IPS DF 6.9 (cell line): ENCODE measurements around the gene TFR2.

Source experiments
- DNase-seq: peaks from one replicate; pipeline ENCODE4 v3.0.0-alpha.2; 2013; ENCODE audit warnings: low read depth, low spot score
- H3K27ac ChIP-seq: one replicate; pipeline ENCODE4 v1.5.1; 2013; ENCODE audit warnings: low read length, control low read depth
- H3K27me3 ChIP-seq: 2 replicates; pipeline ENCODE4 v1.6.1; 2013; ENCODE audit warnings: mild to moderate bottlenecking, low read length; ENCODE audit not compliant: control insufficient read depth, insufficient read depth
- H3K36me3 ChIP-seq: 2 replicates; pipeline ENCODE4 v1.6.1; 2013; ENCODE audit warnings: low read length; ENCODE audit not compliant: control insufficient read depth, insufficient read depth
- H3K4me1 ChIP-seq: 2 replicates; pipeline ENCODE4 v1.6.1; 2013; ENCODE audit warnings: low read length; ENCODE audit not compliant: control insufficient read depth, insufficient read depth
- H3K4me3 ChIP-seq: 2 replicates; pipeline ENCODE4 v1.5.1; 2013; ENCODE audit warnings: mild to moderate bottlenecking, low read length
- H3K9me3 ChIP-seq: 2 replicates; pipeline ENCODE4 v1.6.1; 2013; ENCODE audit warnings: low read length, inconsistent platforms; ENCODE audit not compliant: control insufficient read depth, insufficient read depth
- whole genome bisulfite sequencing: extraction: QIAGEN DNeasy Blood & Tissue Kit; methylation state at CpG from one replicate; pipeline ENCODE4 v1.1.7; 2013; ENCODE audit warnings: mixed read lengths, missing lambda C conversion rate; ENCODE audit not compliant: insufficient read length, insufficient coverage; 5-methylcytosine and 5-hydroxymethylcytosine counted together

TFR2 gene

DNA sequence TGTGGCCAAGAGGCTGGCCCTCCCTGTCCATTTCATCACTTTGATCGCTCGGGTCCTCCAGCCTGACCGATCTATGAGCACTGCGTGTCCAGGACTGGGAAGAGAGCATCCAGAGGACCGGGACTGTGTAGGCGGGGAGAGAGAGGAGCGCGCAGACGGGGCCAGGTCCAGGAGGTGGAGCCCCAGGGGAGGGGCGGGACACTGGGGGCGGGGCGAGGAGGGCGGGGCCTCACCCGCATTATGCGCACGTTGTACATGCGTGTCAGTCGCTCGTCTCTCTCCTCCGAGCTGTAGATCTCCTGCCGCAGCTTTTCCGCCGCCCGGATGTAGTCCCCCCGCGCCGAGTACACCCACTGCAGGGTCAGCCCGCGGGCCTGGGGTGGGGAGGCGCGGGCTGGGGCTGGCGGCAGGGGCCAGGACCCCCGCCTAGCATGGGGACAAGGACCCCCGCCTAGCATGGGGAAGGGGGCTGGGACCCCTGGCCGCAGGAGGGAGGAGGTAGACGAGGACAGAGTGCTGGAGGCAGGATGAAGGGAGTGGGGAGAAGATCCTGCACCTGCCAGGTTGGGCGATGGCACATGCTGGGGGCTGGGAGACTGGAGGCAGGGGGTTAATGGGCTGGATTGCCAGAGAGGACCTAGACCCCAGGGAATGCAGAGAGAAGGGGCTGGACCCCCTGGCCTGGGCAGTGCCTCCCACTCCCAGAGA lies 14.7 kb downstream of the TFR2 start:
- DNase-seq: no peak
- H3K36me3 ChIP-seq: no peaks in the 10 kb centered on the region
- no peaks in the 10 kb centered on the region for H3K9me3 ChIP-seq
- WGBS: no CpG with 5 or more reads among the region's 37 CpGs
- peaks cover 2% of the 10 kb centered on the region for H3K4me1 ChIP-seq
- H3K27me3 ChIP-seq: no peaks in the 10 kb centered on the region; the same call in 1 of the 2 replicates
- peak overlapping the region; percentile 14; the same call in 1 of the 2 replicates for H3K4me3 ChIP-seq
- H3K27ac ChIP-seq: no peak overlapping the region

- Histone ChIP-seq H3K9me3 (no peaks in the 10 kb centered on the region), H3K27ac (no peak overlapping the region), H3K36me3 (no peaks in the 10 kb centered on the region), H3K4me3 (no peak overlapping the region; the same call in 1 of the 2 replicates), H3K27me3 (no peaks in the 10 kb centered on the region; the same call in 1 of the 2 replicates), H3K4me1 (peaks cover 2% of the 10 kb centered on the region)
- no CpG with 5 or more reads among the region's 3 CpGs for WGBS
- DNase-seq: no peak
Measured at GRCh38 chr7:100626055-100626454, 15.3 kb downstream of the TFR2 start.

DNA sequence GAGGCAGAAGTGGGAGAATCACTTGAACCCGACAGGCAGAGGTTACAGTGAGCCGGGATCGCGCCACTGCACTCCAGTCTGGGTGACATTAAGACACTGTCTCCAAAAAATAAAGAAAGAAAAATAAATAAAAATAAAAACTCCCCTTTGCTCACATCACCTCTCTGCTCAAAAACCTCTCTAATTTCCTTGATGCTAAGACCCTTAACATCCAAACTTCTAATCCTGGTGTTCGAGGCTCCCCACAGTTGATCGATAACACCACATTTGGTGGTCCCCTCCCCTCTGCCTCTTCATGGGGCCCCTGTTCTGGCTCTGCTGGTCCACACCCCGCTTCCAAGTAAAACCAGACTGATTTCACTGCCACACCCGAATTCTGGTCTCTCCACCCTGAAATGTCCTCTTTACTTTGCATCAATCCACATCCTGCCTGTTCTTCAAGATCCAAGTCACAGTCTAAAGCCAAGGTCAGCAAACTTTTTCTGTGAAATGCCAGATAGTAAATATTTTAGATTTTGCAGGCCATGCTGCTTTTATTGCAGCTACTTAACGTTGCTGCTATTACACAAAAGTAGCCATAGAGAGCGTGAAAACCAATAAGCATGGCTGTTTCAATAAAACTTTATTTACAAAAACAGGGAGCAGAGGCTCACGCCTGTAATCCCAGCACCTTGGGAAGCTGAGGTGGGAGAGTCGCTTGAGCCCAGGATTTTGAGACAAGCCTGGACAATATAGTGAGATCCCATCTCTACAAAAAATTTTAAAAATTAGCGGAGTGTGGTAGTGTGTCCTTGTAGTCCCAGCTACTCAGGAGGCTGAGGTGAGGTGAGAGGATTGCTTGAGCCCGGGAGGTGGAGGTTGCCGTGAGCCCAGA lies 17.2 kb downstream of the TFR2 start:
- no peak for DNase-seq
- Histone ChIP-seq H3K4me3 (no peak overlapping the region), H3K27ac (no peak overlapping the region), H3K36me3 (no peaks in the 10 kb centered on the region), H3K9me3 (no peaks in the 10 kb centered on the region), H3K4me1 (peaks cover 2% of the 10 kb centered on the region), H3K27me3 (no peaks in the 10 kb centered on the region; the same call in 1 of the 2 replicates)
- no CpG with 5 or more reads among the region's 15 CpGs for WGBS

DNA sequence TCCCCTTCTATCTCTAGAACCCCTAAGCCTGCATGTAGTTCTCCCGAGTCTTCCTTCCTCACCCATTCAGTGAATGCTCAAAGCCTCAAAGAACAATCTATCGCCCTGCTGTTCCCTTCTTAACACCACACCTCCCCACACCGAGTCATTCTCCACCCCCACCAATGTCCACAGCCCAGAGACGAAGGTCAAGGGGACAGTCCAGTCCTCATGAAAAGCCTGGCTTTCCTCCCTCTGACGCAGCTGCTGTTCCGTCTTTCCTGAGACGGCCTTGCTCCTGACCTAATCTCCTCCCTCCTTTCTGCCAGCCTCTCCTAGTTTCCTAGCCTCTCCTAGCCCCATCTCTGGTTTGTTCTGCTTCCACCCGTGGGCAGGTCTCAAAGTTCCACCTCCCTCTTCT lies 19.8 kb downstream of the TFR2 start:
- Histone ChIP-seq H3K4me1 (no peaks in the 10 kb centered on the region; the same call in 1 of the 2 replicates), H3K27ac (no peak overlapping the region), H3K36me3 (no peaks in the 10 kb centered on the region), H3K4me3 (no peak overlapping the region), H3K27me3 (no peaks in the 10 kb centered on the region; the same call in 1 of the 2 replicates), H3K9me3 (no peaks in the 10 kb centered on the region)
- WGBS: no CpG with 5 or more reads among the region's 8 CpGs
- DNase-seq: no peak

- no peaks in the 10 kb centered on the region for H3K36me3 ChIP-seq
- H3K4me1 ChIP-seq: no peaks in the 10 kb centered on the region
- H3K4me3 ChIP-seq: no peak overlapping the region
- no peak for DNase-seq
- no peak overlapping the region for H3K27ac ChIP-seq
- no CpG with 5 or more reads among the region's 23 CpGs for WGBS
- no peaks in the 10 kb centered on the region for H3K9me3 ChIP-seq
- H3K27me3 ChIP-seq: no peaks in the 10 kb centered on the region; the same call in none of the 2 replicates
Measured at GRCh38 chr7:100620804-100621203, 20.5 kb downstream of the TFR2 start.

DNA sequence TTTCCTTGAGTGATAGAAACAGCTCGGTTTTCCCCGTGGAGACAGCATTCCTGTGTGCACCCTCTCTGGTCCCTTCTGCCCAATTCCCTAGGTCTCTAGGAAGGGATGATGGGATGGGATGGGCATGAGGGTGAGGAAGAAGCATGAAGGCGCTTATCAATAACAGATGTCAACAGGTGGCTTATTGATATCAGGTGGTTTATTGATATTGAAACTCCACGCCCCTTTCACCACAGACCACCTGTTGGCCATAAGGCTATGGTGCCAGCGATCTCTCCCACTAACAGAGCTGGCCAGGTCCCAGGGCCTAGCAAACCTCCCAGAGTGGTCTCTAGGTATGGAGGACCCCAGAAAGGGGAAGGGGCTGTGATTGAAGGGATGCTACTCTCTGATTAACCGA lies 21.1 kb downstream of the TFR2 start:
- WGBS: no CpG with 5 or more reads among the region's 6 CpGs
- H3K36me3 ChIP-seq: no peaks in the 10 kb centered on the region

DNA sequence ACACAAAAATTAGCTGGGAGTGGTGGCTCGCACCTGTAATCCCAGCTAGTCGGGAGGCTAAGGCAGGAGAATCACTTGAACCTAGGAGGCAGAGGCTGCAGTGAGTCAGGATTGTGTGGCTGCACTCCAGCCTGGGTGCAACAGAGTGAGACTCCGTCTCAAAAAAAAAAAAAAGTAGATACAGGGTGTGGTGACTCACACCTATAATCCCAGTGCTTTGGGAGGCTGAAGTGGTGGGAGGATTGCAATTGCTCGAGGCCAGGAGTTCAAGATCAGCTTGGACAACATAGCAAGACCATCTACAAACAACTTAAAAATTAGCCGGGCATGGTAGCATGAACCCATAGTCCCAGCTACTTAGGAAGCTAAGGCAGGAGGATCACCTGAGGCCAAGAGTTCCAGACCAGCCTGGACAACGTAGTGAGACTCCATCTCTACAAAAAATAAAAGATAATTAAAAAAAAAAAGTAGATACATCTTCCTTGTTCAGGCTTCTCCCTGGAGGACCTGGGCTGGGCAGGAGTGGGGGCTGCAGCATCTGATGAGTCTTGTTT lies 27.0 kb downstream of the TFR2 start:
- Histone ChIP-seq H3K4me1 (peaks cover 3% of the 10 kb centered on the region), H3K27ac (no peak overlapping the region), H3K27me3 (no peaks in the 10 kb centered on the region; the same call in 1 of the 2 replicates), H3K9me3 (no peaks in the 10 kb centered on the region), H3K4me3 (no peak overlapping the region), H3K36me3 (no peaks in the 10 kb centered on the region)
- no peak for DNase-seq
- no CpG with 5 or more reads among the region's 6 CpGs for WGBS

More for the DNA sequence above, 21.1 kb downstream of the TFR2 start:
- Histone ChIP-seq H3K27ac (no peak overlapping the region), H3K27me3 (no peaks in the 10 kb centered on the region; the same call in 1 of the 2 replicates), H3K4me1 (no peaks in the 10 kb centered on the region), H3K4me3 (no peak overlapping the region), H3K9me3 (no peaks in the 10 kb centered on the region)
- no peak for DNase-seq

GRCh38 chr7:100613412-100614175 lies 27.8 kb downstream of the TFR2 start:
- Histone ChIP-seq H3K36me3 (no peaks in the 10 kb centered on the region), H3K27me3 (no peaks in the 10 kb centered on the region; the same call in 1 of the 2 replicates), H3K27ac (no peak overlapping the region), H3K9me3 (no peaks in the 10 kb centered on the region), H3K4me3 (no peak overlapping the region; the same call in 1 of the 2 replicates), H3K4me1 (peaks cover 3% of the 10 kb centered on the region)
- no peak for DNase-seq
- WGBS: no CpG with 5 or more reads among the region's 13 CpGs

- no peak for DNase-seq
- Histone ChIP-seq H3K4me3 (peak overlapping the region; percentile 79), H3K36me3 (no peaks in the 10 kb centered on the region), H3K27me3 (no peaks in the 10 kb centered on the region; the same call in 1 of the 2 replicates), H3K27ac (no peak overlapping the region), H3K9me3 (no peaks in the 10 kb centered on the region), H3K4me1 (peaks cover 3% of the 10 kb centered on the region)
- no CpG with 5 or more reads among the region's 29 CpGs for WGBS
Measured at GRCh38 chr7:100612730-100613390, 28.5 kb downstream of the TFR2 start.
